Neural progenitor cell (in vitro differentiated cells): ENCODE results near the gene NOP16. TPM values are rescaled to one million over a fixed set of nuclear protein-coding genes. Genes with fewer than 3 reads are reported as not detected.

Experiments used
- DNase-seq: peaks from one replicate; pipeline ENCODE4 v3.0.0-alpha.2; 2016; ENCODE audit warnings: low spot score
- H2AFZ ChIP-seq: fragments of 200-600 bp; sonication (generic); replicated peaks from 2 replicates; pipeline ENCODE4 v1.6.1; 2016; ENCODE audit warnings: antibody characterized with exemption
- H3F3A ChIP-seq: fragments of 200-600 bp; sonication (generic); 2 replicates; pipeline ENCODE4 v1.6.1; 2016; ENCODE audit warnings: antibody characterized with exemption, low read depth
- H3K27ac ChIP-seq: fragments of 200-600 bp; sonication (generic); 2 replicates; pipeline ENCODE4 v1.5.1; 2016; ENCODE audit warnings: mild to moderate bottlenecking
- H3K27me3 ChIP-seq: fragments of 200-600 bp; sonication (generic); 2 replicates; pipeline ENCODE4 v1.6.1; 2016; ENCODE audit warnings: mild to moderate bottlenecking, moderate library complexity
- H3K36me3 ChIP-seq: fragments of 200-600 bp; sonication (generic); 2 replicates; pipeline ENCODE4 v1.5.1; 2016
- H3K4me1 ChIP-seq: fragments of 200-600 bp; sonication (generic); 2 replicates; pipeline ENCODE4 v1.6.1; 2016; ENCODE audit warnings: mixed run types
- H3K4me2 ChIP-seq: fragments of 200-600 bp; sonication (generic); 2 replicates; pipeline ENCODE4 v1.6.1; 2016
- H3K4me3 ChIP-seq: fragments of 200-600 bp; sonication (generic); 2 replicates; pipeline ENCODE4 v1.5.1; 2016
- H3K79me2 ChIP-seq: fragments of 200-600 bp; sonication (generic); 2 replicates; pipeline ENCODE4 v1.6.1; 2016; ENCODE audit warnings: low read depth
- H3K9ac ChIP-seq: fragments of 200-600 bp; sonication (generic); 2 replicates; pipeline ENCODE4 v1.6.1; 2016
- H3K9me3 ChIP-seq: fragments of 200-600 bp; sonication (generic); 2 replicates; pipeline ENCODE4 v1.5.1; 2016; ENCODE audit warnings: low read depth
- H4K20me1 ChIP-seq: fragments of 200-600 bp; sonication (generic); 2 replicates; pipeline ENCODE4 v1.6.1; 2016; ENCODE audit warnings: low read depth
- H3K27ac Mint-ChIP-seq: 3 replicates; pipeline ENCODE4 v1.8.0; 2021; ENCODE audit warnings: mixed read lengths
- H3K27me3 Mint-ChIP-seq: 2 replicates; pipeline ENCODE4 v1.8.0; 2022; ENCODE audit warnings: low read depth, mild to moderate bottlenecking, inconsistent platforms, moderate library complexity, mixed read lengths; ENCODE audit not compliant: insufficient read depth
- H3K36me3 Mint-ChIP-seq: 3 replicates; pipeline ENCODE4 v1.8.0; 2021; ENCODE audit warnings: mixed read lengths
- H3K4me1 Mint-ChIP-seq: 3 replicates; pipeline ENCODE4 v1.8.0; 2021; ENCODE audit warnings: mixed read lengths
- H3K4me3 Mint-ChIP-seq: 3 replicates; pipeline ENCODE4 v1.8.0; 2021; ENCODE audit warnings: mild to moderate bottlenecking, moderate library complexity, mixed read lengths
- H3K9me3 Mint-ChIP-seq: 3 replicates; pipeline ENCODE4 v1.8.0; 2020; ENCODE audit warnings: mixed read lengths
- EZH2 ChIP-seq: fragments of 200-600 bp; sonication (generic); IDR thresholded peaks from 2 replicates; pipeline ENCODE4 v1.6.1; 2017; ENCODE audit warnings: antibody characterized with exemption, mild to moderate bottlenecking, moderate library complexity
- EZH2phosphoT487 ChIP-seq: fragments of 200-600 bp; sonication (generic); IDR thresholded peaks from 2 replicates; pipeline ENCODE4 v1.6.1; 2017; ENCODE audit warnings: antibody characterized with exemption
- total RNA-seq: library from RNA; depleted of rRNA; stranded (reverse); fragments of >200 nt; gene quantifications from 2 replicates; pipeline ENCODE4 v1.2.3, GENCODE V29; 2015; ENCODE audit warnings: low replicate concordance
- TF ChIP-seq, protein P1 (sequence below): fragments of 200-600 bp; sonication (generic); IDR thresholded peaks from 2 replicates; pipeline ENCODE4 v1.5.1; 2017; ENCODE audit warnings: antibody characterized with exemption, mild to moderate bottlenecking

Gene NOP16
- total RNA-seq, 1 donor from 2014 or later = 10.3 TPM

DNA sequence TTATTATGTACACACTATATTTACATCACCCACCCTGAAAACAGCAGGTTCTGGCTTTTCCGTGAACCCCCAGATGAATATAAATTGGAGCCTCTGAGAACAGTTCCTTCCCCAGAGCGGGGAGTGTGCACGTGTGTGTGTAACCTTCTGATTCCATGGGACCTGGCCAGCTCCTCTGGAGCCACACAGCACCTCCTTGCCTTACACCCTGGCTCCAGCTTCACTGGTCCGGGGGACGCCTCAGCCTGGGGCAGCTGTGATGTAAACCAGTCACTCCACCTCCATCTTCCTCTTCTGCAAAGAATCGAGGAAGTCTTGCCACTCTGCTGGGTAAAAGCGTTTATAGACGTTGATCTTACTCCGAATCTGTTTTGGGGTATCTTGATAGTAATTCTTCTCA lies 4.4 kb downstream of the NOP16 start:
- H3K27me3 ChIP-seq = no peaks in the 10 kb centered on the region
- no peaks in the 10 kb centered on the region for H3K9me3 ChIP-seq
- Mint-ChIP-seq H3K27ac (no peak overlapping the region), H3K27me3 (peaks cover 7% of the 10 kb centered on the region), H3K9me3 (no peaks in the 10 kb centered on the region), H3K36me3 (peaks cover 2% of the 10 kb centered on the region), H3K4me1 (peaks cover 15% of the 10 kb centered on the region), H3K4me3 (no peak overlapping the region)
- no peak overlapping the region for H3K9ac ChIP-seq
- peaks cover 7% of the 10 kb centered on the region for H3K4me1 ChIP-seq
- H2AFZ ChIP-seq = no peak overlapping the region
- no peak overlapping the region for H3K27ac ChIP-seq
- no peaks in the 10 kb centered on the region for H3F3A ChIP-seq
- no peak for DNase-seq
- H3K4me3 ChIP-seq = no peak overlapping the region
- no peak for TF ChIP-seq EZH2phosphoT487
- TF ChIP-seq, protein P1, sequence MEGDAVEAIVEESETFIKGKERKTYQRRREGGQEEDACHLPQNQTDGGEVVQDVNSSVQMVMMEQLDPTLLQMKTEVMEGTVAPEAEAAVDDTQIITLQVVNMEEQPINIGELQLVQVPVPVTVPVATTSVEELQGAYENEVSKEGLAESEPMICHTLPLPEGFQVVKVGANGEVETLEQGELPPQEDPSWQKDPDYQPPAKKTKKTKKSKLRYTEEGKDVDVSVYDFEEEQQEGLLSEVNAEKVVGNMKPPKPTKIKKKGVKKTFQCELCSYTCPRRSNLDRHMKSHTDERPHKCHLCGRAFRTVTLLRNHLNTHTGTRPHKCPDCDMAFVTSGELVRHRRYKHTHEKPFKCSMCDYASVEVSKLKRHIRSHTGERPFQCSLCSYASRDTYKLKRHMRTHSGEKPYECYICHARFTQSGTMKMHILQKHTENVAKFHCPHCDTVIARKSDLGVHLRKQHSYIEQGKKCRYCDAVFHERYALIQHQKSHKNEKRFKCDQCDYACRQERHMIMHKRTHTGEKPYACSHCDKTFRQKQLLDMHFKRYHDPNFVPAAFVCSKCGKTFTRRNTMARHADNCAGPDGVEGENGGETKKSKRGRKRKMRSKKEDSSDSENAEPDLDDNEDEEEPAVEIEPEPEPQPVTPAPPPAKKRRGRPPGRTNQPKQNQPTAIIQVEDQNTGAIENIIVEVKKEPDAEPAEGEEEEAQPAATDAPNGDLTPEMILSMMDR = no peak
- TF ChIP-seq EZH2 = no peak
- H3K36me3 ChIP-seq = no peaks in the 10 kb centered on the region
- peaks cover 29% of the 10 kb centered on the region for H3K79me2 ChIP-seq
- H3K4me2 ChIP-seq = no peak overlapping the region
- H4K20me1 ChIP-seq = peaks cover 8% of the 10 kb centered on the region

DNA sequence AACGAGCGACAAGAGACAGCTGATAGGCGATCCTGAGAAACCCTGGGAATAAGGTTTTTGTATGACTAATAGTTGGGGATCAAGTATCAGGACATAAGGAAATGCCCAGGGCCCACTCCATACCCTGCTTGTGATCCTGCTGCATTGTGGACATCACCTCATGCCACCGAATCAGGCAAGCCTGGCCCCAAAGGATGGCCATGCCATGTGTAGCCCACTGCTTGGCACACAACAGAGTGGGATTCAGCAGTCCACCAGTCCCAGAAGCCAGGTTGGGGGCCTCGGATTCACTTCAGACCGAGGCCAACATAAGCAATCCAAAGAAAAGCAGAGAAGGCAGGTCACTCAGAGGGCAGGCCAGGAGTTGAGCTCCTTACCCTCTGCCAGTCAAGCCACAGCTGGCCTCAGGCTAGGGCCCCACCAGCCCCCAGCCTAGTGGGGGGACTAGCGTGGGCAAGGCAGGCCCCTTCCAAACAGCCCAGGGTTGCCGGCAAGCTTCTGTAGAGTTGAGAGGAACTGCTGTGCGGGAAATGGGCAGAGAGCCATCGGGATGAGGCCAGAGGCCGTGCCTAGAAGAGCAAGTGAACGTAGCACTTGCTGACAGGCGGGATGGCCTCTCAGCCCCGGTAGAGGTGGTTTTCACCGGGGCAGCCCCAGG lies 5.0 kb downstream of the NOP16 start:
- Histone ChIP-seq H3F3A (no peaks in the 10 kb centered on the region), H3K27me3 (no peaks in the 10 kb centered on the region), H2AFZ (no peak overlapping the region), H3K4me2 (no peak overlapping the region), H4K20me1 (peaks cover 8% of the 10 kb centered on the region), H3K27ac (no peak overlapping the region), H3K79me2 (peaks cover 29% of the 10 kb centered on the region), H3K4me3 (no peak overlapping the region), H3K9ac (no peak overlapping the region), H3K9me3 (no peaks in the 10 kb centered on the region), H3K36me3 (no peaks in the 10 kb centered on the region), H3K4me1 (peaks cover 7% of the 10 kb centered on the region)
- Mint-ChIP-seq H3K27me3 (peaks cover 1% of the 10 kb centered on the region), H3K9me3 (no peaks in the 10 kb centered on the region), H3K27ac (no peak overlapping the region), H3K4me3 (no peak overlapping the region), H3K4me1 (peaks cover 15% of the 10 kb centered on the region), H3K36me3 (peaks cover 2% of the 10 kb centered on the region)
- no peak for TF ChIP-seq EZH2phosphoT487
- TF ChIP-seq, protein P1 = no peak
- DNase-seq = no peak

DNA sequence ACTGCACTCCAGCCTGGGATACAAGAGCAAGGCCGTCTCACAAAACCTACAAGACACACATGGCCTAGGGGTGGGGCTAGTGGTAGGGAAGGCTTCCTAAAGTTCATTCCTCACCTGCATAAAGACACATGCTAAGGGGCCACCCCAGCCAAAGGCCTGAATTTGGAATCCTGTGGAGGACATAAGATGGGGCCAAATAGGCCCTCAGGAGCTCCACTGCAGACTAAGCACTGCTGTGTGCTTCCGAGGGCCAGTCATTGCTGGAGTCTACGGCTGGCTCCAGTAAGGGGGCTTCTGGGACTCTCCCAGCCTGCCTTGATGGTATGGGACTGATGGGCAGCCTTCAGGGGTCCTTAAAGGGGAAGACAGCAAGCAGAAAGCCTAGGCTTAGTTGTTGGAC lies 5.7 kb downstream of the NOP16 start:
- Histone ChIP-seq H3K79me2 (peaks cover 23% of the 10 kb centered on the region), H4K20me1 (peaks cover 7% of the 10 kb centered on the region), H3K27ac (no peak overlapping the region), H3K4me1 (peaks cover 7% of the 10 kb centered on the region), H3K36me3 (no peaks in the 10 kb centered on the region), H3K9ac (no peak overlapping the region), H3K4me3 (no peak overlapping the region), H3K9me3 (no peaks in the 10 kb centered on the region), H3K4me2 (no peak overlapping the region), H2AFZ (no peak overlapping the region), H3F3A (no peaks in the 10 kb centered on the region), H3K27me3 (no peaks in the 10 kb centered on the region)
- Mint-ChIP-seq H3K36me3 (peaks cover 2% of the 10 kb centered on the region), H3K9me3 (no peaks in the 10 kb centered on the region), H3K27me3 (no peaks in the 10 kb centered on the region), H3K27ac (no peak overlapping the region), H3K4me1 (peaks cover 12% of the 10 kb centered on the region), H3K4me3 (no peak overlapping the region)
- no peak for DNase-seq
- TF ChIP-seq, protein P1 = no peak
- TF ChIP-seq EZH2 (no peak), EZH2phosphoT487 (no peak)
